Ishikawa (cell line): ENCODE measurements around the gene EFNB1.

ENCODE experiments used
- CREB1 ChIP-seq: IDR thresholded peaks from 2 replicates; pipeline ENCODE4 v1.6.1; 2012; ENCODE audit warnings: low read depth
- EP300 ChIP-seq: IDR thresholded peaks from 2 replicates; pipeline ENCODE4 v1.6.1; 2012; ENCODE audit warnings: borderline replicate concordance
- RAD21 ChIP-seq: IDR thresholded peaks from 2 replicates; pipeline ENCODE4 v1.6.1; 2012; ENCODE audit warnings: low read depth
- TAF1 ChIP-seq: IDR thresholded peaks from 2 replicates; pipeline ENCODE4 v1.6.1; 2012; ENCODE audit warnings: low read depth, mild to moderate bottlenecking
- TCF12 ChIP-seq: IDR thresholded peaks from 2 replicates; pipeline ENCODE4 v1.6.1; 2012; ENCODE audit warnings: low read depth
- TEAD4 ChIP-seq: IDR thresholded peaks from 2 replicates; pipeline ENCODE4 v1.6.1; 2012
- ZBTB7A ChIP-seq: IDR thresholded peaks from 2 replicates; pipeline ENCODE4 v1.6.1; 2012; ENCODE audit warnings: low read depth
- TF ChIP-seq, protein P1 (sequence below): IDR thresholded peaks from 2 replicates; pipeline ENCODE4 v1.6.1; 2012
- TF ChIP-seq, protein P2 (sequence below): IDR thresholded peaks from 2 replicates; pipeline ENCODE4 v1.6.1; 2012
- TF ChIP-seq, protein P3 (sequence below): IDR thresholded peaks from 2 replicates; pipeline ENCODE4 v1.6.1; 2012; ENCODE audit warnings: low read depth, mild to moderate bottlenecking

DNA sequence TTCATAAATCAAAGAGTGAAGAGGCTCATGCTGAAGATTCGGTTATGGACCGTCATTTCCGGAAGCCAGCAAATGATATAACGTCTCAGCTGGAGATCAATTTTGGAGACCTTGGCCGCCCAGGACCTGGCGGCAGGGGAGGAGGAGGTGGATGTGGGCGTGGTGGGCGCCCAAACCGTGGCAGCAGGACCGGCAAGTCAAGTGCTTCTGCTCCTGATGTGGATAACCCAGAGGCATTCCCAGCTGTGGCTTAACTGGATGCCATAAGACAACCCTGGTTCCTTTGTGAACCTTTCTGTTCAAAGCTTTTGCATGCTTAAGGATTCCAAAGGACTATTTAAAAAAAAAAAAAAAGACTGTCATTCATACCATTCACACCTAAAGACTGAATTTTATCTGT is 44.0 kb upstream of the EFNB1 start:
- TF ChIP-seq, protein P1, sequence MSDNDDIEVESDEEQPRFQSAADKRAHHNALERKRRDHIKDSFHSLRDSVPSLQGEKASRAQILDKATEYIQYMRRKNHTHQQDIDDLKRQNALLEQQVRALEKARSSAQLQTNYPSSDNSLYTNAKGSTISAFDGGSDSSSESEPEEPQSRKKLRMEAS, result no peak
- TF ChIP-seq TAF1 (no peak), RAD21 (no peak), CREB1 (no peak), TEAD4 (no peak), EP300 (no peak), ZBTB7A (no peak), TCF12 (no peak)
- TF ChIP-seq, protein P2, sequence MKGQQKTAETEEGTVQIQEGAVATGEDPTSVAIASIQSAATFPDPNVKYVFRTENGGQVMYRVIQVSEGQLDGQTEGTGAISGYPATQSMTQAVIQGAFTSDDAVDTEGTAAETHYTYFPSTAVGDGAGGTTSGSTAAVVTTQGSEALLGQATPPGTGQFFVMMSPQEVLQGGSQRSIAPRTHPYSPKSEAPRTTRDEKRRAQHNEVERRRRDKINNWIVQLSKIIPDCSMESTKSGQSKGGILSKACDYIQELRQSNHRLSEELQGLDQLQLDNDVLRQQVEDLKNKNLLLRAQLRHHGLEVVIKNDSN, result no peak
- TF ChIP-seq, protein P3, sequence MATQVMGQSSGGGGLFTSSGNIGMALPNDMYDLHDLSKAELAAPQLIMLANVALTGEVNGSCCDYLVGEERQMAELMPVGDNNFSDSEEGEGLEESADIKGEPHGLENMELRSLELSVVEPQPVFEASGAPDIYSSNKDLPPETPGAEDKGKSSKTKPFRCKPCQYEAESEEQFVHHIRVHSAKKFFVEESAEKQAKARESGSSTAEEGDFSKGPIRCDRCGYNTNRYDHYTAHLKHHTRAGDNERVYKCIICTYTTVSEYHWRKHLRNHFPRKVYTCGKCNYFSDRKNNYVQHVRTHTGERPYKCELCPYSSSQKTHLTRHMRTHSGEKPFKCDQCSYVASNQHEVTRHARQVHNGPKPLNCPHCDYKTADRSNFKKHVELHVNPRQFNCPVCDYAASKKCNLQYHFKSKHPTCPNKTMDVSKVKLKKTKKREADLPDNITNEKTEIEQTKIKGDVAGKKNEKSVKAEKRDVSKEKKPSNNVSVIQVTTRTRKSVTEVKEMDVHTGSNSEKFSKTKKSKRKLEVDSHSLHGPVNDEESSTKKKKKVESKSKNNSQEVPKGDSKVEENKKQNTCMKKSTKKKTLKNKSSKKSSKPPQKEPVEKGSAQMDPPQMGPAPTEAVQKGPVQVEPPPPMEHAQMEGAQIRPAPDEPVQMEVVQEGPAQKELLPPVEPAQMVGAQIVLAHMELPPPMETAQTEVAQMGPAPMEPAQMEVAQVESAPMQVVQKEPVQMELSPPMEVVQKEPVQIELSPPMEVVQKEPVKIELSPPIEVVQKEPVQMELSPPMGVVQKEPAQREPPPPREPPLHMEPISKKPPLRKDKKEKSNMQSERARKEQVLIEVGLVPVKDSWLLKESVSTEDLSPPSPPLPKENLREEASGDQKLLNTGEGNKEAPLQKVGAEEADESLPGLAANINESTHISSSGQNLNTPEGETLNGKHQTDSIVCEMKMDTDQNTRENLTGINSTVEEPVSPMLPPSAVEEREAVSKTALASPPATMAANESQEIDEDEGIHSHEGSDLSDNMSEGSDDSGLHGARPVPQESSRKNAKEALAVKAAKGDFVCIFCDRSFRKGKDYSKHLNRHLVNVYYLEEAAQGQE, result no peak
